Measurements from ENCODE around the gene ARHGAP9.

The ARHGAP9 gene

GRCh38 chr12:57470286-57470969, 9.2 kb downstream of the ARHGAP9 start:
- no peak overlapping the region for H3K27ac ChIP-seq (ENCODE audit: low read depth, low read length, severe bottlenecking)
- H3K36me3 ChIP-seq (ENCODE audit: control insufficient read depth, insufficient read depth, low read length): no peaks in the 10 kb centered on the region
- no peak overlapping the region for H3K4me3 ChIP-seq (ENCODE audit: extremely low read depth, insufficient read depth, low read length, poor library complexity, severe bottlenecking)
- H3K4me1 ChIP-seq (ENCODE audit: control insufficient read depth, insufficient read depth, low read length, poor library complexity, severe bottlenecking): peaks cover 2% of the 10 kb centered on the region
- WGBS, 2 experiments (ENCODE audit: insufficient coverage in 2 of 2): 95 to 100% methylated on average over 14 of the region's 14 CpGs
- no peaks in the 10 kb centered on the region for H3K9me3 ChIP-seq (ENCODE audit: control insufficient read depth, low read length)

- Histone ChIP-seq H3K9me3 (ENCODE audit: control insufficient read depth, low read length) (no peaks in the 10 kb centered on the region), H3K4me3 (ENCODE audit: extremely low read depth, insufficient read depth, low read length, poor library complexity, severe bottlenecking) (no peak overlapping the region), H3K4me1 (ENCODE audit: control insufficient read depth, insufficient read depth, low read length, poor library complexity, severe bottlenecking) (no peaks in the 10 kb centered on the region), H3K36me3 (ENCODE audit: control insufficient read depth, insufficient read depth, low read length) (no peaks in the 10 kb centered on the region), H3K27ac (ENCODE audit: low read depth, low read length, severe bottlenecking) (no peak overlapping the region)
- 92 to 95% methylated on average over 7 to 10 of the region's 10 CpGs for WGBS, 2 experiments (ENCODE audit: insufficient coverage in 2 of 2)
Measured at GRCh38 chr12:57469296-57470164, 10.1 kb downstream of the ARHGAP9 start.

GRCh38 chr12:57467915-57468314, 11.8 kb downstream of the ARHGAP9 start:
- Histone ChIP-seq H3K4me1 (ENCODE audit: control insufficient read depth, insufficient read depth, low read length, poor library complexity, severe bottlenecking) (no peaks in the 10 kb centered on the region), H3K27ac (ENCODE audit: low read depth, low read length, severe bottlenecking) (no peak overlapping the region), H3K36me3 (ENCODE audit: control insufficient read depth, insufficient read depth, low read length) (no peaks in the 10 kb centered on the region), H3K4me3 (ENCODE audit: extremely low read depth, insufficient read depth, low read length, poor library complexity, severe bottlenecking) (no peak overlapping the region), H3K9me3 (ENCODE audit: control insufficient read depth, low read length) (no peaks in the 10 kb centered on the region)
- WGBS, 2 experiments (ENCODE audit: insufficient coverage in 2 of 2): 90 to 97% methylated on average over 11 of the region's 11 CpGs

- Histone ChIP-seq H3K36me3 (ENCODE audit: control insufficient read depth, insufficient read depth, low read length) (no peaks in the 10 kb centered on the region), H3K9me3 (ENCODE audit: control insufficient read depth, low read length) (no peaks in the 10 kb centered on the region), H3K27ac (ENCODE audit: low read depth, low read length, severe bottlenecking) (no peak overlapping the region), H3K4me3 (ENCODE audit: extremely low read depth, insufficient read depth, low read length, poor library complexity, severe bottlenecking) (no peak overlapping the region), H3K4me1 (ENCODE audit: control insufficient read depth, insufficient read depth, low read length, poor library complexity, severe bottlenecking) (no peaks in the 10 kb centered on the region)
- 91 to 93% methylated on average over 12 of the region's 12 CpGs for WGBS, 2 experiments (ENCODE audit: insufficient coverage in 2 of 2)
Measured at GRCh38 chr12:57467212-57467874, 12.3 kb downstream of the ARHGAP9 start.

GRCh38 chr12:57465747-57466505, 13.7 kb downstream of the ARHGAP9 start:
- WGBS, 2 experiments (ENCODE audit: insufficient coverage in 2 of 2): 91 to 96% methylated on average over 13 of the region's 14 CpGs
- Histone ChIP-seq H3K4me1 (ENCODE audit: control insufficient read depth, insufficient read depth, low read length, poor library complexity, severe bottlenecking) (peaks cover 6% of the 10 kb centered on the region), H3K27ac (ENCODE audit: low read depth, low read length, severe bottlenecking) (no peak overlapping the region)

GRCh38 chr12:57465030-57465746, 14.5 kb downstream of the ARHGAP9 start:
- H3K36me3 ChIP-seq (ENCODE audit: control insufficient read depth, insufficient read depth, low read length): no peaks in the 10 kb centered on the region
- WGBS, 2 experiments (ENCODE audit: insufficient coverage in 2 of 2): 93 to 94% methylated on average over 2 to 4 of the region's 6 CpGs
- H3K4me1 ChIP-seq (ENCODE audit: control insufficient read depth, insufficient read depth, low read length, poor library complexity, severe bottlenecking): peaks cover 11% of the 10 kb centered on the region
- no peak overlapping the region for H3K4me3 ChIP-seq (ENCODE audit: extremely low read depth, insufficient read depth, low read length, poor library complexity, severe bottlenecking)
- H3K27ac ChIP-seq (ENCODE audit: low read depth, low read length, severe bottlenecking): no peak overlapping the region
- no peaks in the 10 kb centered on the region for H3K9me3 ChIP-seq (ENCODE audit: control insufficient read depth, low read length)

More at GRCh38 chr12:57465747-57466505, 13.7 kb downstream of the ARHGAP9 start:
- H3K9me3 ChIP-seq (ENCODE audit: control insufficient read depth, low read length): no peaks in the 10 kb centered on the region
- no peak overlapping the region for H3K4me3 ChIP-seq (ENCODE audit: extremely low read depth, insufficient read depth, low read length, poor library complexity, severe bottlenecking)
- H3K36me3 ChIP-seq (ENCODE audit: control insufficient read depth, insufficient read depth, low read length): no peaks in the 10 kb centered on the region

- no peaks in the 10 kb centered on the region for H3K36me3 ChIP-seq (ENCODE audit: control insufficient read depth, insufficient read depth, low read length)
- no peak overlapping the region for H3K4me3 ChIP-seq (ENCODE audit: extremely low read depth, insufficient read depth, low read length, poor library complexity, severe bottlenecking)
- no peaks in the 10 kb centered on the region for H3K9me3 ChIP-seq (ENCODE audit: control insufficient read depth, low read length)
- H3K27ac ChIP-seq (ENCODE audit: low read depth, low read length, severe bottlenecking): no peak overlapping the region
- 96% methylated on average over 12 of the region's 12 CpGs for WGBS, 2 experiments (ENCODE audit: insufficient coverage in 2 of 2)
- H3K4me1 ChIP-seq (ENCODE audit: control insufficient read depth, insufficient read depth, low read length, poor library complexity, severe bottlenecking): peaks cover 13% of the 10 kb centered on the region
Measured at GRCh38 chr12:57464569-57464968, 15.1 kb downstream of the ARHGAP9 start.

- WGBS, 2 experiments (ENCODE audit: insufficient coverage in 2 of 2): 47 to 64% methylated on average over 2 to 4 of the region's 5 CpGs
- Histone ChIP-seq H3K27ac (ENCODE audit: low read depth, low read length, severe bottlenecking) (no peak overlapping the region), H3K9me3 (ENCODE audit: control insufficient read depth, low read length) (no peaks in the 10 kb centered on the region), H3K4me3 (ENCODE audit: extremely low read depth, insufficient read depth, low read length, poor library complexity, severe bottlenecking) (no peak overlapping the region), H3K36me3 (ENCODE audit: control insufficient read depth, insufficient read depth, low read length) (no peaks in the 10 kb centered on the region), H3K4me1 (ENCODE audit: control insufficient read depth, insufficient read depth, low read length, poor library complexity, severe bottlenecking) (peaks cover 19% of the 10 kb centered on the region)
Measured at GRCh38 chr12:57462912-57463253, 16.8 kb downstream of the ARHGAP9 start.

GRCh38 chr12:57462251-57462911, 17.3 kb downstream of the ARHGAP9 start:
- Histone ChIP-seq H3K9me3 (ENCODE audit: control insufficient read depth, low read length) (no peaks in the 10 kb centered on the region), H3K4me1 (ENCODE audit: control insufficient read depth, insufficient read depth, low read length, poor library complexity, severe bottlenecking) (peaks cover 19% of the 10 kb centered on the region), H3K36me3 (ENCODE audit: control insufficient read depth, insufficient read depth, low read length) (no peaks in the 10 kb centered on the region), H3K27ac (ENCODE audit: low read depth, low read length, severe bottlenecking) (peak overlapping the region; percentile 74), H3K4me3 (ENCODE audit: extremely low read depth, insufficient read depth, low read length, poor library complexity, severe bottlenecking) (peak overlapping the region; percentile 62)
- 0% methylated on average over 13 to 17 of the region's 28 CpGs for WGBS, 2 experiments (ENCODE audit: insufficient coverage in 2 of 2)
